H1 (cell line): ENCODE results near the gene FIGNL2. TPM values are rescaled to one million over a fixed set of nuclear protein-coding genes. Genes with fewer than 3 reads are reported as not detected.

Experiments
- BCL11A ChIP-seq, 2 experiments: IDR thresholded peaks; one replicate each; pipeline ENCODE4 v1.6.1; 2011; ENCODE audit warnings: low read depth in 2 of 2, low read length in 2 of 2, mild to moderate bottlenecking in 2 of 2
- BRCA1 ChIP-seq: IDR thresholded peaks from 2 replicates; pipeline ENCODE4 v1.6.1; 2012; ENCODE audit warnings: low read depth, low read length, improper control_type of control experiment
- CHD2 ChIP-seq: IDR thresholded peaks from 2 replicates; pipeline ENCODE4 v1.6.1; 2012; ENCODE audit warnings: low read length, improper control_type of control experiment
- CTBP2 ChIP-seq: IDR thresholded peaks from 2 replicates; pipeline ENCODE4 v1.7.0; 2011; ENCODE audit warnings: borderline replicate concordance, mild to moderate bottlenecking, moderate library complexity, mixed read lengths, low read length; ENCODE audit not compliant: insufficient read depth, insufficient read length
- EGR1 ChIP-seq: IDR thresholded peaks from 2 replicates; pipeline ENCODE4 v1.6.1; 2011; ENCODE audit warnings: low read depth, low read length, borderline replicate concordance
- EZH2 ChIP-seq: fragments of 200-600 bp; sonication (generic); IDR thresholded peaks from 2 replicates; pipeline ENCODE4 v1.7.1; 2012; ENCODE audit warnings: low read depth, mild to moderate bottlenecking, moderate library complexity, low read length, inconsistent platforms; ENCODE audit not compliant: severe bottlenecking
- JUN ChIP-seq: IDR thresholded peaks from 2 replicates; pipeline ENCODE4 v1.6.1; 2011; ENCODE audit warnings: low read depth, mild to moderate bottlenecking, improper control_type of control experiment, low read length
- PHF8 ChIP-seq: fragments of 200-600 bp; sonication (generic); conservative IDR thresholded peaks from 2 replicates; pipeline ENCODE4 v1.7.1; 2012; ENCODE audit warnings: low read depth, mild to moderate bottlenecking, inconsistent platforms, low read length, moderate library complexity
- RBBP5 ChIP-seq: IDR thresholded peaks from 2 replicates; pipeline ENCODE4 v1.7.1; 2012; ENCODE audit warnings: low read depth, mild to moderate bottlenecking, inconsistent platforms, low read length, moderate library complexity, borderline replicate concordance
- RFX5 ChIP-seq: IDR thresholded peaks from 2 replicates; pipeline ENCODE4 v1.6.1; 2011; ENCODE audit warnings: low read depth, low read length, improper control_type of control experiment, borderline replicate concordance
- SUZ12 ChIP-seq: fragments of 200-600 bp; sonication (generic); IDR thresholded peaks from 2 replicates; pipeline ENCODE4 v1.6.1; 2012; ENCODE audit warnings: mild to moderate bottlenecking, inconsistent platforms, low read length, moderate library complexity, mixed read lengths
- TAF1 ChIP-seq: IDR thresholded peaks from 2 replicates; pipeline ENCODE4 v1.6.1; 2011; ENCODE audit warnings: mild to moderate bottlenecking, low read depth, low read length
- TBP ChIP-seq: IDR thresholded peaks from 2 replicates; pipeline ENCODE4 v1.6.1; 2011; ENCODE audit warnings: low read depth, low read length, improper control_type of control experiment
- USF2 ChIP-seq: IDR thresholded peaks from 2 replicates; pipeline ENCODE4 v1.6.1; 2011; ENCODE audit warnings: low read length, improper control_type of control experiment
- polyA plus RNA-seq, 7 experiments: library from polyadenylated mRNA; depleted of rRNA in 3 of 7; stranded (reverse) in 5 of 7; unstranded in 2 of 7; fragments of >200 nt in 5 of 7; fragments of 200-250 nt in 2 of 7; gene quantifications; 1 replicate in 5 of 7; 2 replicates in 1 of 7; 4 replicates in 1 of 7; pipeline versions ENCODE4 v1.2.1 to v1.2.3, GENCODE V29; 2011 to 2013; ENCODE audit warnings: missing spikeins in 2 of 7, mixed read lengths in 2 of 7
- total RNA-seq: library from RNA; stranded (reverse); fragmentation: NEBNext Ultra II Directional; extraction: Animal tissue kit (Norgen Biotek cat#: 25700); gene quantifications from 2 replicates; pipeline ENCODE4 v1.2.1, GENCODE V29; 2021

FIGNL2 gene
- total and polyA plus RNA-seq, 2 of the 8 experiments (the other 6 are each of a cell fraction or from before 2014, with no cell fraction given), result 6.5 to 7.1 TPM

GRCh38 chr12:51868821-51869495 lies 20.4 kb upstream of the FIGNL2 start (continued):
- TF ChIP-seq CTBP2 (no peak), CHD2 (no peak), EGR1 (peak; percentile 35; the same call in 1 of the 2 replicates), BRCA1 (no peak), RFX5 (no peak), BCL11A (IDR thresholded peaks at IDR 0.05; ENCODE audit: low read depth in 2 of 2, low read length in 2 of 2) (no peak), PHF8 (peak; percentile 32; the same call in 1 of the 2 replicates), USF2 (no peak), TAF1 (no peak; the same call in 1 of the 2 replicates), EZH2 (peak; percentile 36), TBP (no peak), SUZ12 (peak; percentile 70; the same call in 1 of the 2 replicates), RBBP5 (no peak; the same call in none of the 2 replicates), JUN (no peak)
